ENCODE results near the gene JADE1. TPM values are rescaled to one million over a fixed set of nuclear protein-coding genes. Genes with fewer than 3 reads are reported as not detected.

JADE1 gene
- total and polyA plus RNA-seq, 2 donors, result 17.0 to 33.6 TPM

DNA sequence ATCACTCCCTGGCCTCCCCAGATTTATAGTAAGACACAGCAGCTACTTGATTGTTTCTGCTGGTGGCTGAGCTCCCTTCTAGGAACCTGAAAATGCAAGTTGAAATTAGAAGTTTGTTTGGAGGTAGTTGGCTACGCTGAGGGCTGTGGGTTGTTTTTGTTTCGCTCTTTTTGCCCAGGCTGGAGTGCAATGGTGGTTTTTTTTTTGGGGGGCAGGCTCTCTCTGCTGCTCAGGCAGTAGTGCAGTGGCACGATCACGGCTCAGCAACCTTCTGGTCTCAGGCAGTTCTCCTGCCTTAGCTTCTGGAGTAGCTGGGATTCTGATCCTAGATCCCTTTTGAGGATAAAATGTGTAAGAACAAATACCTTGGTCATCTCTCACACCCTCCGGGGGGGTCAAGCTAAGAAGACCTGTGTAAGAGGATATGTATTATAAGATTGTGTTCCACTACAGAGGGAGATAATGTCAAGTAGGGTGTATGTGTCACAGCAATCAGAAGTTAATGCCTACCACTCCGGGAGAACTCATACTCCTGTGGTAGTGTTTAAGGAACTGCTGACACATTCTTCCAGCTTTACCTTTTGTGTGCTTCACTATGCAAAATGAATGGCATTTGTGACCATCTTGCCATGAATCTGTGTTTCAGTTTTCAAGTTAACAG, 9.7 kb downstream of the JADE1 start:
- DNase-seq (ENCODE audit: extremely low spot score), result no peak

DNA sequence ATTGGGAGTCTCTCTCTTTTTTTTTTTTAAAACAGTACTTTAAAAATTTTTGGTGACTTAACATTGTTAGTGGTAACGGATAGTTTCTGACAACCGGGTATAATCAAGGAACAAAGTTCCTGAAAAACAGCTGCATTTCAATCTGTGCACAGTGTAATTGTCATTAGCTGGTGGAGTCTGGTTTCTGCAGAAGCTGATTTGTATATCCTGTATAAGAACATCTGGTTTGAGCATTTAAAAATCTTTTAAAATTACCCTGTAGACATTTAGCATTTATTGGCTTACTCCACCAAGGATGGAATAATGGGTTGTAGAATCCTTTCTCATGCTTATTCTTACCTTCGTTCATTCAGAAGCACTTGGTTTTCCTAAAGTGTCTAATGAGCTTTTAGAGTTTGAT, 11.2 kb downstream of the JADE1 start:
- WGBS, result 85% methylated on average over 3 of the region's 3 CpGs
- no peaks in the 10 kb centered on the region for H3K4me1 ChIP-seq (ENCODE audit: insufficient read depth)
- no peak for DNase-seq (ENCODE audit: extremely low spot score)
- no peak overlapping the region for H3K27ac ChIP-seq (ENCODE audit: low read depth)
- H3K4me3 ChIP-seq (ENCODE audit: low read depth, low read length), result no peak overlapping the region
- peaks cover 3% of the 10 kb centered on the region for H3K36me3 ChIP-seq (ENCODE audit: insufficient read depth)

More for the DNA sequence above, 9.7 kb downstream of the JADE1 start:
- 86% methylated on average over 6 of the region's 6 CpGs for WGBS
- peaks cover 3% of the 10 kb centered on the region for H3K36me3 ChIP-seq (ENCODE audit: insufficient read depth)
- H3K27ac ChIP-seq (ENCODE audit: low read depth), result no peak overlapping the region
- H3K4me1 ChIP-seq (ENCODE audit: insufficient read depth), result no peaks in the 10 kb centered on the region
- no peak overlapping the region for H3K4me3 ChIP-seq (ENCODE audit: low read depth, low read length)

DNA sequence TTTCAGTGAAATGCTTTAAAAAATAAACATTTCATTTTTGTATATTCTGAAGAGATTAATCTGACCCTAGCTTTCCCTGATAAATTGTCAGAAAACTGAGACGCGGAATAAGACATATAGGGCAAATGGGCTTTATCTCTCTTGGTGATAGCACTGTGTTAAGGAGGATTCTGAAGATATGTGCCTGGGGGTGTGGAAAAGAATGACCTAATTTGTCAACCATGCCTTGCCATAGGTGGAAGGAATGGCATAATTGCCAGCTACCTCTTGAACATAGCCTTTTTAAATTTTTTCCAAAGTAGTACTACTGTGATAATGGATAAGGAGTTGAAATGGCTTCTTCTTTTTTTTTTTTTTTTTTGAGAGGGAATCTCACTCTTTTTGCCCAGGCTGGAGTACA, 11.7 kb downstream of the JADE1 start:
- WGBS, result 93% methylated on average over 2 of the region's 2 CpGs
- Histone ChIP-seq H3K4me3 (ENCODE audit: low read depth, low read length) (no peak overlapping the region), H3K36me3 (ENCODE audit: insufficient read depth) (peaks cover 3% of the 10 kb centered on the region), H3K4me1 (ENCODE audit: insufficient read depth) (no peaks in the 10 kb centered on the region), H3K27ac (ENCODE audit: low read depth) (no peak overlapping the region)
- no peak for DNase-seq (ENCODE audit: extremely low spot score)

DNA sequence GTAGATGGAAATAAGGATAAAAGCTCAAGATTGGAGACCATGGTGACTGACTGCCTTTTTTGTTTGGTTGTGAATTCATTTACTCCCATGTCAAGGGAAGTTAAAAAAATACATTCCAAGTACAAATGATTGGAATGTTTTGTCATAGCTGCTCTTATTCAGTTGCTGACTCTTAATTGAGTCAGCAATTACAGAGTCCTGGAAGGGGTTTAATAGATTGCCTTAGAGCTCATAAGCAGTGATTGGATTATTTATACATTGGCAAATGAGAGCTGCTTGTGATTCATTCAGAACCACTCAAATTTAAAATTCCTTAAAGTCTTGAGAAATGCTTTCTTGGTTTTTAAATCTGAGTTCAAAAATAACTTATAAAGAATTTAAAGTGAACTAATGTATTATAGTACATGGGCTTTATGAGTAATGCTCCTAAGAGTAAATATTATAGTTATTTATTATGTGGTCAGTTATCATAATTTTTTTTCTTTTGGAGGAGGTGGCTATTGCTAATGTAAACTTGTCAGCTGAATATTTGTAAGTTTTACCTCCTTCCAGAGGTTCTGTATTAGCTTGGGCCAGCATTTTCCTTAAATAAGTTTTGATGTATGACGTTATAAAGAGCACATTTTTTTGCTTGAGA, 13.6 kb downstream of the JADE1 start:
- Histone ChIP-seq H3K27ac (ENCODE audit: low read depth) (no peak overlapping the region), H3K4me1 (ENCODE audit: insufficient read depth) (no peaks in the 10 kb centered on the region), H3K4me3 (ENCODE audit: low read depth, low read length) (no peak overlapping the region), H3K36me3 (ENCODE audit: insufficient read depth) (peaks cover 3% of the 10 kb centered on the region)
- 39% methylated on average over 1 of the region's 1 CpG for WGBS
- no peak for DNase-seq (ENCODE audit: extremely low spot score)

DNA sequence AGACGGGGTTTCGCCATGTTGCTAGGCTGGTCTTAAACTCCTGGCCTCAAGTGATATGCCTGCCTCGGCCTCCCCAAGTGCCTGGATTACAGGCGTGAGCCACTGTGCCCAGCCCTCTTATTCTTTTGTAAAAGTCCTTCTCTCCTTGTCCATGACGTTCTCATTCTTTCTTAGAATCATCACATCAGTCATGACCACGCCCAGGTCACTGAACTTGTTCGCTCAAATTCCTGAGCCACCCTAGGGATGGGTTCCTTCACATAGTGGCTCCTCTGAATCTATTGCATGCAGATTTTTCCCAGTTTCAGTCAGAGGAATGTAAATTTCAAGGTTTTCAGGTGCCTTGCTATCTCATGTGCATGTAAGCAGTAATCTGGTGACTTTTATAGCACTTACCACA, 15.7 kb downstream of the JADE1 start:
- no peak for DNase-seq (ENCODE audit: extremely low spot score)
- Histone ChIP-seq H3K27ac (ENCODE audit: low read depth) (no peak overlapping the region), H3K36me3 (ENCODE audit: insufficient read depth) (no peaks in the 10 kb centered on the region), H3K4me3 (ENCODE audit: low read depth, low read length) (no peak overlapping the region), H3K4me1 (ENCODE audit: insufficient read depth) (no peaks in the 10 kb centered on the region)
- 87% methylated on average over 7 of the region's 7 CpGs for WGBS

DNA sequence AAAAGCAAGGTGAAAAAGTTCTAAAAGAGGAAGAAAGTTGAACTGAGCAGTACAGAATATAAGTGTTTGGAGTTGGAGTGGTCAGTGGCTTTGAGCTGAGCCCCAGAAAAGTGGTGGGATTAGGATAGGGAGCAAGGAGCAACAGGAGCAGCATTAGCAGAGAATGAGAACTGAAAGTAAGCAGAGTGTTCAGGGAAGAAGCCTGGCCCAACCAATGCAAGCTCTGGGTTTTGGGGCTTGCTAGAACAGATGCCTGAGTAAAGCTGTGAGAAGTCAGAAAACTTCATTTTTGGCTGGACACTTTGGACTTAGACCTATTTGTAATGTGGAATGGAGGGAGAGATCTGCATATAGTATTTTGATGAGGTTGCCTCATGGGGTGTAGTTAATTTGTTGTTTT, 17.8 kb downstream of the JADE1 start:
- no peak for DNase-seq (ENCODE audit: extremely low spot score)
- Histone ChIP-seq H3K36me3 (ENCODE audit: insufficient read depth) (no peaks in the 10 kb centered on the region), H3K27ac (ENCODE audit: low read depth) (no peak overlapping the region), H3K4me1 (ENCODE audit: insufficient read depth) (no peaks in the 10 kb centered on the region), H3K4me3 (ENCODE audit: low read depth, low read length) (no peak overlapping the region)

DNA sequence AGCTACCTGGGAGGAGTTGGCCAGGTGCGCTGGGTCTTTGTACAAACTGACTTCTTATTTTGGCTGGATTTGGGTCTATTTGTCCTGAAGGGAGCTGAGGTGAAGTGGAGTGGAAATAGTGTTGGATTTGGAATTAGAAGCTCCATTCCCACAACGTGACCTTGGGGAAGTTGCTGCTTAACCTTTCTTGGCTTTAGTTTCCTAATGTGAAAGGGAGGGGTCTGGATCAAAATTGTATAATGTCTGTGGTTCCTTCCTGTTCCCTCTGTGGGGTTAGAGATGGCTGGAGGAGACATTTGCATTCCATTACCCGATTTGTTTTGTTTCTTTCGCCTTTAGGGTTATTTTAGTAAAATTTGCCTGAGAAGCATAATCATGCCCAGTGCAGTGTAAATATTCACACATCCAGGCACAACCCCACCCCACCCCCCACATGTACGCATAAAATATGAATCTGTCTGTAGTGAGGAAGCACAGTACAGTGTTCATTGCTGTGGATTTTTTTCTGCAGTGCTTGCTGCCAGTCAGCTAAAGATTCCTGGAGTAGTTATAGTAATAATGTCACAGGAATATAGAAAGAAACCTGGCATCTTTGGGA, 21.5 kb downstream of the JADE1 start:
- Histone ChIP-seq H3K4me3 (ENCODE audit: low read depth, low read length) (no peak overlapping the region), H3K4me1 (ENCODE audit: insufficient read depth) (no peaks in the 10 kb centered on the region), H3K36me3 (ENCODE audit: insufficient read depth) (no peaks in the 10 kb centered on the region), H3K27ac (ENCODE audit: low read depth) (no peak overlapping the region)
- WGBS, result 34% methylated on average over 5 of the region's 5 CpGs
- DNase-seq (ENCODE audit: extremely low spot score), result no peak

DNA sequence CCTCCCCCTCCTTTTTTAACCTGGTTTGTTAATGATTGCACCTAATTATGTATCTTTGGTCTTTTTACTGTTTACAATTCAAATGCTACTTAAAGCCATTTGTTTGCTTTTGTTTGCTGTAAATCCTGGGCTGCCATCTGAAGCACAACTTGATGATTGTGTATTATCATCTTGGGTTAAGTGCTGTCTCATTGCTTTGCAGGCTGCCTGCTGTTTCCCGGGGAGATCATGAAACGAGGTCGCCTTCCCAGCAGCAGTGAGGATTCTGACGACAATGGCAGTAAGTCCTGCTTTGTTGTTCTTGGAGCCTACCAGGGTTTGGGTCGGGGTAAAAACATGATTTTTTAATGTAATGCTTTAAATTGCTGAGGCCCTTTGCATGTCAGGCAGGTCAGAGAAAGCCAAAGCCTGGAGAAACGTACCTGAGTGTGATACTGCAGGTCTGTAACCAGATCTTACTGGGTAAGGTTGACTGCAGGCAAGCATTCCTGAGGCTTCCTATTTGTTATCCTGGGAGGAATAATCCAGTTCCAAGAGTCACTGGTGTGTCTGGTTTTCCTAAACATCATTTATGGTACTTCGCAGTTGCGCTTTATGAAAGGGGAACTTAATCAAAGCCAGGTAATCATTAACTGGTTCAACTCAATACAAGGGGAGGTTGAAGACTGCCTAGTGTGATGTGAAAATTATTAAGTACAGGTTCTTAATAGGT, 22.2 kb downstream of the JADE1 start:
- no peaks in the 10 kb centered on the region for H3K4me1 ChIP-seq (ENCODE audit: insufficient read depth)
- 54% methylated on average over 8 of the region's 8 CpGs for WGBS
- DNase-seq (ENCODE audit: extremely low spot score), result no peak
- H3K4me3 ChIP-seq (ENCODE audit: low read depth, low read length), result no peak overlapping the region
- no peaks in the 10 kb centered on the region for H3K36me3 ChIP-seq (ENCODE audit: insufficient read depth)
- H3K27ac ChIP-seq (ENCODE audit: low read depth), result no peak overlapping the region

DNA sequence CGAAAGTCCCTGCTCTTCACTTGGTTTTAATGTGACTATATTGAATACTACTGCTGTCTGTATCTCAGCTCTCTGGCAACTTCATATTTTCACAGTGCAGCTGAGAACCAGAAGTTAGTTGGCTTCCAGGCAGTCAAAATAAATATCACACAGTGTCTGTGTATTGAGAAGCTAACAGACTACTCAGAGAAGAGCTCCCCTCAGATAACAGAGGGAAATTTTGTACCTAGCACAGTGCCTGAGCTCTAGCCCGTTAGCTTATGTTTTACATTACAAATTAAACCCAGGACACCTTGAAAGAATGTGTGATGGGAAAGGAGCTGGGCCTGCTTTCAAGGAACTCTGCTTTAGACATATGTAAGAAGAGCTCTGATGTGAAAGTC, 22.7 kb downstream of the JADE1 start:
- no peaks in the 10 kb centered on the region for H3K4me1 ChIP-seq (ENCODE audit: insufficient read depth)
- DNase-seq (ENCODE audit: extremely low spot score), result no peak
- no peak overlapping the region for H3K27ac ChIP-seq (ENCODE audit: low read depth)
- no peak overlapping the region for H3K4me3 ChIP-seq (ENCODE audit: low read depth, low read length)
- no peaks in the 10 kb centered on the region for H3K36me3 ChIP-seq (ENCODE audit: insufficient read depth)
- 81% methylated on average over 2 of the region's 2 CpGs for WGBS

DNA sequence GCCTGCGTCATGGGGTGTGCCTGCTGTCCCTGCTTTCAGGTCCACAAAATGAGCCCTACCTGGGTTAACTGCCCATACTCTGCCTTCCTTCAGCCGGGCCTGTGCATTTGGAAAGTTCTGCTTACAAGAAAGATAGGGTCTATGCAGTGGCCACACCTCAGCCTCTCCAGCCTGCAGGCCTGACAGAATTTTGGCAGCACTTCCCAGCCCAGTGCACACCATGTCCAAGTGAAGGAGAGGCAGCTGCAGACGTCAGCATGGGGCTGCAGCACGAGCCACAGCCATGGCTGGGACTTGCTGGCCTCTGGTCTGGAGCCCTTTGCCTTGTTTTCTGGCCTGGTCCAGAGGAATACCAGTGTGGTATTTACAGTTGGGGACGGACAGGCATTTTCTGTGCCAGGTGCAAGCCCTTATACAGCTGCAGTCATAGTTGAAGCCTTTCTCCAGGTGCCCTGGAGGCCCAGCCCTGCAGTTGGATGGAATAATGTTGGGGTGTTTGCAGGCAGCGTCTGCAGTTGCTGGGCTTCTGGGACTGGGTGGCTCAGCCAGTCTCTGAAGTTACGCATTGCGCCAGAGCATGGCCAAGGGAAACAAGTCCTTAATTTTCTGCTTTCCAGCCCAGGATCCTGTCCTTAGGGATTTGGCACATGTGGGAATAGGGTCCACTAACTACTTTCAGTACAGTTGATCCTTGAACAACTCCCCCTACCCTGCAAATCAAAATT, 26.2 kb downstream of the JADE1 start:
- H3K4me1 ChIP-seq (ENCODE audit: insufficient read depth), result no peaks in the 10 kb centered on the region
- WGBS, result 52% methylated on average over 8 of the region's 8 CpGs
- H3K36me3 ChIP-seq (ENCODE audit: insufficient read depth), result no peaks in the 10 kb centered on the region

DNA sequence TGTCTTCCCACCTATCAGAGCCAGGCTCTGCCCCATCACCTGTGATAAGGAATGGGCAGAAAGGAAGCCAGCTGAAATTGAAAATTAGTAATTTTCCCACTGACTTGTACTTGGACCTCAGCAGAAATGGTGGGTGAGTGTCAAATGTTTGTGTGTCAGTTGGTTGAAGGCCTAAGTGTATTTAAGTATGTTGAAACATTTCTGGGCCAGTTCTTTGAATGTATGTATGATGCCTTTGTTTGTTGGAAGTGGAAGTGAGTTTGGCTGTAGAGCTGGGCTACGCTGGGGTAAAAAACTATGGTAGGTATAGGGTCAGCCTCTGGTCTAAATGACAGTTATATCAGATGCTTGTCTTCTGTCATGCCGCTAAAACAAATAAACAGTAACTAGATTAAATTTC, 27.7 kb downstream of the JADE1 start:
- no peak overlapping the region for H3K4me3 ChIP-seq (ENCODE audit: low read depth, low read length)
- no peaks in the 10 kb centered on the region for H3K36me3 ChIP-seq (ENCODE audit: insufficient read depth)
- DNase-seq (ENCODE audit: extremely low spot score), result no peak
- H3K27ac ChIP-seq (ENCODE audit: low read depth), result no peak overlapping the region
- no peaks in the 10 kb centered on the region for H3K4me1 ChIP-seq (ENCODE audit: insufficient read depth)
- WGBS, result 97% methylated on average over 2 of the region's 2 CpGs

More for the DNA sequence above, 26.2 kb downstream of the JADE1 start:
- Histone ChIP-seq H3K4me3 (ENCODE audit: low read depth, low read length) (no peak overlapping the region), H3K27ac (ENCODE audit: low read depth) (no peak overlapping the region)
- no peak for DNase-seq (ENCODE audit: extremely low spot score)

DNA sequence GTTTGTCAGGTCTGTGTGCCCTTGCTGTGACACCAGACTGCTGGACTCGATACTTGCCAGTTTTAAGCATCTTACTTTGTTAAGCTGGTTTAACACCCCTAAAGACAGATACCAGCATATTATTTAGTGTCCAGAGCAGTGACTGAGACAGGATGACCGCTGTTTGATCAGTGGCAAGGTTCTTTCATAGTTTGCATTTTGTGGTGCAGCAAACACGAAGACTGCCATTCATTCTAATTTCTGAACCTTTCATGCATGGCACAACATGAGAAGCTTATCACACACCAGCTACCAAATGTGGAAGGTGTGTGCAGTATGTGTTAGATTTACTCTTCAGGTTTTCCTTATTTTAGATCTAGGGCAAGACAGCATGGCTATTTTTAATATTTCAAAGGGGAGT, 28.2 kb downstream of the JADE1 start:
- Histone ChIP-seq H3K4me3 (ENCODE audit: low read depth, low read length) (no peak overlapping the region), H3K27ac (ENCODE audit: low read depth) (no peak overlapping the region), H3K36me3 (ENCODE audit: insufficient read depth) (no peaks in the 10 kb centered on the region), H3K4me1 (ENCODE audit: insufficient read depth) (no peaks in the 10 kb centered on the region)
- DNase-seq (ENCODE audit: extremely low spot score), result no peak
- 97% methylated on average over 3 of the region's 3 CpGs for WGBS

DNA sequence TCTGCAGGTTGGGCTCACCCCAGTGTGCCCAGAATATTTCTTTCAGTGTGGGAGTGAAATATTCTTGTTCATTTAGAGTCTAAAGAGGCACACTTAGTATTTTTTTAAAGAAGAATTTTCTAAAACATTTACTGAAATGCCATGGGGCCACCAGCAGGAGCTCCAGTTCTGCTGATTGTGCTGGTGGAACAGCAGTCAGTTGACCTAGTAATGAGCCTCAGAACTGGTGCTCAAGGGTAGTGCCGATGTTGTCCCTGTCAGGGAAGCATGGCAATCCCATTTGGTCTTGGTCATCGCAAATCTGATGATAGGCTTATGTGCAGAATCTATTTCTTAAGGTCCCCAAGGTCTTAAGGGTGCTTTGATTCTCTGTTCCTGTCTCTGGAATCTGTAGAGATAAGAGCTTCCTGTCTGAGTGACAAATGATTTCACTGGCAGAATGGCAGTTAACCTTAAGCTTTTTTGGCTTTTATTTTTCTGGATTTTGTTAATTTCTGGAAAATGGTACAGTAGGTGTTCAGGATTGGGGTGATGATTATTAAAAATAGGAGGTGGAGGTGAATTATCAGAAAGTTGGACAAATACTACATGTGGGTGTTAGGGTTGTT, 31.3 kb downstream of the JADE1 start:
- Histone ChIP-seq H3K4me1 (ENCODE audit: insufficient read depth) (peaks cover 2% of the 10 kb centered on the region), H3K27ac (ENCODE audit: low read depth) (no peak overlapping the region), H3K36me3 (ENCODE audit: insufficient read depth) (no peaks in the 10 kb centered on the region), H3K4me3 (ENCODE audit: low read depth, low read length) (no peak overlapping the region)
- WGBS, result 84% methylated on average over 2 of the region's 2 CpGs
- no peak for DNase-seq (ENCODE audit: extremely low spot score)

All from urinary bladder (tissue), 4 donors.